SU-DHL-6 (cell line): ENCODE data around the gene QSOX2.

Experiments
- H2AFZ ChIP-seq: fragments of 200-600 bp; sonication (generic); 2 replicates; pipeline ENCODE4 v1.6.1; 2014; ENCODE audit warnings: low read depth, mild to moderate bottlenecking, moderate library complexity, mixed read lengths, antibody characterized with exemption, low read length; ENCODE audit not compliant: severe bottlenecking
- H3F3A ChIP-seq: fragments of 200-600 bp; shearing (Covaris generic); 2 replicates; pipeline ENCODE4 v1.6.0; 2016; ENCODE audit warnings: antibody characterized with exemption, mild to moderate bottlenecking; ENCODE audit not compliant: insufficient read depth
- H3K27ac ChIP-seq: fragments of 200-600 bp; sonication (generic); 2 replicates; pipeline ENCODE4 v1.5.1; 2016; ENCODE audit warnings: low read depth, mild to moderate bottlenecking, low read length, moderate library complexity, mixed read lengths
- H3K27me3 ChIP-seq: fragments of 200-600 bp; sonication (generic), shearing (Covaris generic); 2 replicates; pipeline ENCODE4 v1.6.0; 2014; ENCODE audit warnings: mild to moderate bottlenecking, low read length
- H3K36me3 ChIP-seq: fragments of 200-600 bp; sonication (generic); 2 replicates; pipeline ENCODE4 v1.6.1; 2014; ENCODE audit warnings: mild to moderate bottlenecking, low read length, mixed read lengths
- H3K4me2 ChIP-seq: fragments of 300-600, 200-600 bp; shearing (Covaris generic), sonication (generic); 2 replicates; pipeline ENCODE4 v1.6.0; 2014; ENCODE audit warnings: low read length, low read depth, mild to moderate bottlenecking; ENCODE audit not compliant: poor library complexity, severe bottlenecking
- H3K4me3 ChIP-seq: fragments of 200-600 bp; sonication (generic); 2 replicates; pipeline ENCODE4 v1.5.1; 2014; ENCODE audit warnings: antibody characterized with exemption, low read length, mild to moderate bottlenecking, mixed read lengths; ENCODE audit not compliant: insufficient read depth, poor library complexity, severe bottlenecking
- H3K79me2 ChIP-seq: fragments of 200-600 bp; sonication (generic); 2 replicates; pipeline ENCODE4 v1.6.1; 2014; ENCODE audit warnings: mild to moderate bottlenecking, low read length, moderate library complexity; ENCODE audit not compliant: insufficient read depth
- H3K9ac ChIP-seq: fragments of 200-600 bp; sonication (generic); 2 replicates; pipeline ENCODE4 v1.7.0; 2014; ENCODE audit warnings: mild to moderate bottlenecking, low read length
- H3K9me2 ChIP-seq: fragments of 200-600 bp; sonication (generic); replicated peaks from 2 replicates; pipeline ENCODE4 v1.6.1; 2014; ENCODE audit warnings: low read length; ENCODE audit not compliant: insufficient read depth
- H3K9me3 ChIP-seq: fragments of 200-600 bp; sonication (generic); 2 replicates; pipeline ENCODE4 v1.6.1; 2014; ENCODE audit warnings: low read length, mixed read lengths; ENCODE audit not compliant: insufficient read depth
- H4K20me1 ChIP-seq: fragments of 200-600 bp; sonication (generic); 2 replicates; pipeline ENCODE4 v1.6.1; 2014; ENCODE audit warnings: low read depth, mild to moderate bottlenecking, antibody characterized with exemption, low read length, moderate library complexity, mixed read lengths
- EZH2phosphoT487 ChIP-seq: fragments of 200-600 bp; sonication (generic), shearing (Covaris generic); conservative IDR thresholded peaks from 2 replicates; pipeline ENCODE4 v1.6.1; 2018; ENCODE audit warnings: mild to moderate bottlenecking, antibody characterized with exemption, low read length, moderate library complexity, mixed read lengths
- TF ChIP-seq, protein P1 (sequence below): fragments of 200-600 bp; sonication (generic); IDR thresholded peaks from one replicate; pipeline ENCODE4 v1.5.1; 2017; ENCODE audit warnings: antibody characterized with exemption, mild to moderate bottlenecking, low read length, moderate library complexity; ENCODE audit not compliant: insufficient read depth, poor library complexity, severe bottlenecking

The QSOX2 gene, protein sequence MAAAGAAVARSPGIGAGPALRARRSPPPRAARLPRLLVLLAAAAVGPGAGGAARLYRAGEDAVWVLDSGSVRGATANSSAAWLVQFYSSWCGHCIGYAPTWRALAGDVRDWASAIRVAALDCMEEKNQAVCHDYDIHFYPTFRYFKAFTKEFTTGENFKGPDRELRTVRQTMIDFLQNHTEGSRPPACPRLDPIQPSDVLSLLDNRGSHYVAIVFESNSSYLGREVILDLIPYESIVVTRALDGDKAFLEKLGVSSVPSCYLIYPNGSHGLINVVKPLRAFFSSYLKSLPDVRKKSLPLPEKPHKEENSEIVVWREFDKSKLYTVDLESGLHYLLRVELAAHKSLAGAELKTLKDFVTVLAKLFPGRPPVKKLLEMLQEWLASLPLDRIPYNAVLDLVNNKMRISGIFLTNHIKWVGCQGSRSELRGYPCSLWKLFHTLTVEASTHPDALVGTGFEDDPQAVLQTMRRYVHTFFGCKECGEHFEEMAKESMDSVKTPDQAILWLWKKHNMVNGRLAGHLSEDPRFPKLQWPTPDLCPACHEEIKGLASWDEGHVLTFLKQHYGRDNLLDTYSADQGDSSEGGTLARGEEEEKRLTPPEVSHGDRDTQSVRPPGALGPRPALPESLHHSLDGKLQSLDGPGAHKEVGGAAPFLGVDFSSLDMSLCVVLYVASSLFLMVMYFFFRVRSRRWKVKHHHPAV

DNA sequence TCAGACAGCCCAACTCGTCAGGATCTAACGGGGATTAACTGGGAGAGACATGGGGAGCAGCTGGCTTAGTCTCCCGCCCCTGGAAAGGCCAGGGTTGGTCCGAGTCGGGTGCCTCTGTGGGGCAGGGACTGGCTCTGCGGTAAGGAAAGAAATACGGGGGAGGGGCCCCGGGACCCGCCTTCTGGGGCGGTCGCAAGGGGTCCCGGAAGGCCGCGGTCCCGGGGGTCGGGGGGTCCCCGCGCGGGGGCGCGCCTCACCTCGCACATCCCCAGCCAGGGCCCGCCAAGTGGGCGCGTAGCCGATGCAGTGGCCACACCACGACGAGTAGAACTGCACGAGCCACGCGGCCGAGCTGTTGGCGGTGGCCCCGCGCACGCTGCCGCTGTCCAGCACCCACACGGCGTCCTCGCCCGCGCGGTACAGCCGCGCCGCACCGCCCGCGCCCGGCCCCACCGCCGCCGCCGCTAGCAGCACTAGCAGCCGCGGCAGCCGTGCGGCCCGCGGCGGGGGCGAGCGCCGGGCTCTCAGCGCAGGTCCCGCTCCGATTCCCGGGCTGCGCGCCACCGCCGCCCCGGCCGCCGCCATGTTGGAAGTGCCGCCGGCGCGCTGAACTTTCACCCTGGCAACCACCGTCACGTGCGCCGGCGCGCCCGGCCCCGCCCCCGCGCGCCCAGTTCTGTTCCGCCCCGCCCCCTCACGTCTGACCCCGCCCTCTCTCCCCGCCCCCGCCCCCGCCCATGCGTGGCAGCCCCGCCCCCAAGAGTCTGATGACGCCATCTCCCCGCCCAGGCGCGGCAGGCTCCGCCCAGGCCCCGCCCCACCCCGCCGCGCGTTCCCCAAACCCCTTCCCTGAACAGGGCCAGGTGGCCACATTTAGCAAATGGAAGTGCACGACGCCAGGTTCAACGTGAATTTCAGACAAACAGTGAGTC, at the start of gene QSOX2:
Gene QSOX2 (minus strand): TSS at position 594 of the 932 bp plus-strand sequence. CDS start 9 bp downstream, at position 585.
- no peaks in the 10 kb centered on the region for H3K27me3 ChIP-seq
- H3K79me2 ChIP-seq = peaks cover 47% of the 10 kb centered on the region
- H4K20me1 ChIP-seq = no peaks in the 10 kb centered on the region
- no peaks in the 10 kb centered on the region for H3K9me2 ChIP-seq
- peak within 1 kb of the TSS; percentile 42 for H2AFZ ChIP-seq
- H3K27ac ChIP-seq = peak within 1 kb of the TSS; percentile 87
- H3K36me3 ChIP-seq = no peaks in the 10 kb centered on the region
- TF ChIP-seq, protein P1, sequence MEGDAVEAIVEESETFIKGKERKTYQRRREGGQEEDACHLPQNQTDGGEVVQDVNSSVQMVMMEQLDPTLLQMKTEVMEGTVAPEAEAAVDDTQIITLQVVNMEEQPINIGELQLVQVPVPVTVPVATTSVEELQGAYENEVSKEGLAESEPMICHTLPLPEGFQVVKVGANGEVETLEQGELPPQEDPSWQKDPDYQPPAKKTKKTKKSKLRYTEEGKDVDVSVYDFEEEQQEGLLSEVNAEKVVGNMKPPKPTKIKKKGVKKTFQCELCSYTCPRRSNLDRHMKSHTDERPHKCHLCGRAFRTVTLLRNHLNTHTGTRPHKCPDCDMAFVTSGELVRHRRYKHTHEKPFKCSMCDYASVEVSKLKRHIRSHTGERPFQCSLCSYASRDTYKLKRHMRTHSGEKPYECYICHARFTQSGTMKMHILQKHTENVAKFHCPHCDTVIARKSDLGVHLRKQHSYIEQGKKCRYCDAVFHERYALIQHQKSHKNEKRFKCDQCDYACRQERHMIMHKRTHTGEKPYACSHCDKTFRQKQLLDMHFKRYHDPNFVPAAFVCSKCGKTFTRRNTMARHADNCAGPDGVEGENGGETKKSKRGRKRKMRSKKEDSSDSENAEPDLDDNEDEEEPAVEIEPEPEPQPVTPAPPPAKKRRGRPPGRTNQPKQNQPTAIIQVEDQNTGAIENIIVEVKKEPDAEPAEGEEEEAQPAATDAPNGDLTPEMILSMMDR = no peak
- no peak for TF ChIP-seq EZH2phosphoT487
- peaks cover 25% of the 10 kb centered on the region for H3F3A ChIP-seq
- peak within 1 kb of the TSS; percentile 82 for H3K4me3 ChIP-seq
- peak within 1 kb of the TSS; percentile 94 for H3K4me2 ChIP-seq
- H3K9me3 ChIP-seq = no peaks in the 10 kb centered on the region
- peak within 1 kb of the TSS; percentile 70 for H3K9ac ChIP-seq

DNA sequence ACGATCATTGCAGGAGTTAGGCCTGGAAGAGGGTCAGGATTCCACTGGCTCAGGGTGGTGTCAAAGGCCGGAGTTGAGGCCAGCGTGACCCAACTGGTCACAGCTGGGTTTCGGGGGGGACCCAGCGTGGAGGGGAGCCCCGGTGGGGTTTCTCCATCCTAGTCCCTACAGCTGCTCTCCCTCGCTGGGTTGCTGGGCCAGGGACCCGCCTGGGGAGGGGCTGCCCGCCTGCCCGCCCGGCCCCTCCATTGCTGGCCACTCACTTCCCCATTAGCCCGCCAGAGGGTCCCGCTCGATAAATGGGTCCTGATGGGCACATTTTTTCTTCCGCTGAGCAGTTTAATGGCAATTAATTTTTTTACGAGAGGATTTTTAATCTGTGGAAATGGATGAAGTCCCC, 49.4 kb upstream of the QSOX2 start:
- no peak for TF ChIP-seq EZH2phosphoT487
- TF ChIP-seq, protein P1 = no peak
- no peaks in the 10 kb centered on the region for H3K27me3 ChIP-seq
- H3K4me2 ChIP-seq = no peak overlapping the region
- no peak overlapping the region for H3K4me3 ChIP-seq
- no peak overlapping the region for H3K9ac ChIP-seq
- no peaks in the 10 kb centered on the region for H3K79me2 ChIP-seq
- no peaks in the 10 kb centered on the region for H4K20me1 ChIP-seq
- no peaks in the 10 kb centered on the region for H3K36me3 ChIP-seq
- no peak overlapping the region for H3K27ac ChIP-seq
- no peaks in the 10 kb centered on the region; the same call in 1 of the 2 replicates for H3K9me3 ChIP-seq
- H3K9me2 ChIP-seq = no peaks in the 10 kb centered on the region
- H3F3A ChIP-seq = no peaks in the 10 kb centered on the region
- no peak overlapping the region for H2AFZ ChIP-seq

DNA sequence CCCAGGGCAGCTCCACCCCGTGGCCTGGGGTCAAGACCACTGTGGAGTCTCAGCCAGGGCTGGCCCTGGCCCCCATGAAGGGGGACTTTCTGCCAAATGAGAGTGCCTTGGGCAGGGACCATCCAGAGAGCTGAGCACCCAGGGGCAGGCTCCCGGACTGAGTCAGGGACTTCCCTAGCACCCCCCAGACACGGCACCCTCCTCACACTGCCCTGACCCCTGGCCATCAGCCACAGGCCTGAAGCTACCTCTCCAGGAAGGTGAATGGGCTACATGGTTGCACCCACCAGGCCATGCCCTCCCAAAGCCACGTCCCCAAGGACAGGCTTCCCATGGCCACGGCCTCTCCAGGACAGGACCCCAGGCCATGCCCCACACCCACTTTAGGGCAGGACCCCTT, 48.8 kb upstream of the QSOX2 start:
- H3F3A ChIP-seq = no peaks in the 10 kb centered on the region
- TF ChIP-seq, protein P1 = no peak
- no peak for TF ChIP-seq EZH2phosphoT487
- no peak overlapping the region for H3K9ac ChIP-seq
- H3K4me2 ChIP-seq = no peak overlapping the region
- no peaks in the 10 kb centered on the region for H3K79me2 ChIP-seq
- H4K20me1 ChIP-seq = no peaks in the 10 kb centered on the region
- no peaks in the 10 kb centered on the region for H3K27me3 ChIP-seq
- no peaks in the 10 kb centered on the region for H3K36me3 ChIP-seq
- no peaks in the 10 kb centered on the region for H3K9me2 ChIP-seq
- no peak overlapping the region for H3K27ac ChIP-seq
- H2AFZ ChIP-seq = no peak overlapping the region
- no peaks in the 10 kb centered on the region; the same call in 1 of the 2 replicates for H3K9me3 ChIP-seq
- H3K4me3 ChIP-seq = no peak overlapping the region
